ENCODE results near the gene FAM120A. TPM values are rescaled to one million over a fixed set of nuclear protein-coding genes. Genes with fewer than 3 reads are reported as not detected.

The FAM120A gene
- total and polyA plus RNA-seq, 4 donors: 28.3 to 91.0 (median 50.3) TPM

GRCh38 chr9:93565089-93565488 lies 113.6 kb downstream of the FAM120A start:
- TF ChIP-seq HNF4A (conservative IDR thresholded peaks at IDR 0.05) (no peak), NR2F2 (IDR thresholded peaks at IDR 0.05) (no peak), HNF4G (IDR thresholded peaks at IDR 0.05) (no peak), TAF1 (conservative IDR thresholded peaks at IDR 0.05) (no peak), MAX (IDR thresholded peaks at IDR 0.05) (no peak), JUND (IDR thresholded peaks at IDR 0.05) (no peak), FOXA2 (IDR thresholded peaks at IDR 0.05) (no peak), GABPA (IDR thresholded peaks at IDR 0.05 in 1 of 2, conservative IDR thresholded peaks at IDR 0.05 in 1 of 2) (no peak), ZBTB33 (IDR thresholded peaks at IDR 0.05) (no peak)
- no peaks in the 10 kb centered on the region for H3K27me3 ChIP-seq (ENCODE audit: control insufficient read depth in 4 of 4, insufficient read depth in 4 of 4, low read length in 3 of 4)
- no peaks in the 10 kb centered on the region for H3K9me3 ChIP-seq (ENCODE audit: control insufficient read depth in 4 of 4, low read length in 3 of 4)
- H3K4me1 ChIP-seq (ENCODE audit: control insufficient read depth in 4 of 4, insufficient read depth in 4 of 4, low read length in 3 of 4): peaks cover 3 to 14% (median 9%) of the 10 kb centered on the region in 4 donors
- peaks cover 5 to 30% (median 20%) of the 10 kb centered on the region in 4 donors for H3K36me3 ChIP-seq (ENCODE audit: control insufficient read depth in 4 of 4, insufficient read depth in 3 of 4, low read depth in 1 of 4, low read length in 3 of 4)
- 92% methylated on average over 4 of the region's 4 CpGs for WGBS
- no peak overlapping the region for H3K27ac ChIP-seq (ENCODE audit: low read depth in 1 of 2, low read length in 2 of 2)
- H3K9ac ChIP-seq (ENCODE audit: low read depth in 1 of 2, low read length in 2 of 2): no peak overlapping the region
- no peak for DNase-seq (ENCODE audit: low spot score)
- H3K4me3 ChIP-seq (ENCODE audit: low read depth in 1 of 3, low read length in 3 of 3): no peak overlapping the region

DNA sequence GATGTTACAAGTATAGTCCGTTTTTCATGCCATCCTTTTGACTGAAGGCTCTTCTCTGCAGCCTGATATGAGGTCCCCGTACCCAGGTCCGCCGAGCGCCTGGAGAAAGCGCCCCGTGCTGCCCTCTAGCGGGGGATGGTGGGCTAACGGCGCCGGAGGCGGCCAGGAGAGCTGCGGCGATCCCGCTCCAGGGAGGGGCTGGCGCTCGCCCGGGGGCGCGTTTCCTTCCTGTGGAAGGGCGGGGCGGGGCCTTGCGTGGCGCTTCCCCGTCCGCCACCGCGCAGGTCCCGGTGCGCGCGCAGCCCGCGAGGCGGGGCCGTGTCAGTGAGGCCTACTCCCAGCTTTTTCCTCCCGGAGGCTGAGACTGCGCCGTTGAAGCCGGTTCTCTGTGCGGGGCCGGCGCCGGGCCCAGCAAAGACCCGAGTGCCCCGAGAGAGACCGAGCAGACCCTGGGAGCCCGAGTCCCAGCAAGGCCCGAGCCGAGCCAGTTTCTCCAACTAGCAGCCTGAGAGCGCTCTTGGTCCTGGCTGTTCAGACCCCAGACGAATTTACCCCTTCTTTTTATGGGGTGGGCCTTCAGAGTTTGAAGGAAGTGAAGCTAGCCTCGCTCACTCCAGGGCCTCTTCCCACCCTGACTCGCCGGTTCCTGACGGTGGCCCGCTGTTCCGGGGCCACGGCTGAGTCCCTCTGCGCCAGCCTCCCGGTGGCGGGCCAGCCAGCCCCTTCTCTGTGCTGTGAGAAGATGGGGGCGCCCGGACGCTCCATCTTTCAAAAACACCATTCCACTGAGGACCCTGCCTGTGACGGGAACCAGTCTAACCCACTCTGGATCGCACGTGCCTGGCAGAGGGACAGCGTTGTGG lies 115.2 kb downstream of the FAM120A start:
- Histone ChIP-seq H3K9me3 (ENCODE audit: control insufficient read depth in 4 of 4, low read length in 3 of 4) (peaks cover 0 to 4% (median 0%) of the 10 kb centered on the region in 4 donors), H3K9ac (ENCODE audit: low read depth in 1 of 2, low read length in 2 of 2) (peak overlapping the region; percentile 75 to 90), H3K4me3 (ENCODE audit: low read depth in 1 of 3, low read length in 3 of 3) (peak overlapping the region; percentile 49 to 68 (median 67)), H3K36me3 (ENCODE audit: control insufficient read depth in 4 of 4, insufficient read depth in 3 of 4, low read depth in 1 of 4, low read length in 3 of 4) (peaks cover 5 to 27% (median 20%) of the 10 kb centered on the region in 4 donors), H3K27ac (ENCODE audit: low read depth in 1 of 2, low read length in 2 of 2) (peak overlapping the region; percentile 85 to 87), H3K4me1 (ENCODE audit: control insufficient read depth in 4 of 4, insufficient read depth in 4 of 4, low read length in 3 of 4) (peaks cover 3 to 14% (median 9%) of the 10 kb centered on the region in 4 donors), H3K27me3 (ENCODE audit: control insufficient read depth in 4 of 4, insufficient read depth in 4 of 4, low read length in 3 of 4) (no peaks in the 10 kb centered on the region)
- WGBS: 3% methylated on average over 69 of the region's 69 CpGs
- TF ChIP-seq GABPA (IDR thresholded peaks at IDR 0.05 in 1 of 2, conservative IDR thresholded peaks at IDR 0.05 in 1 of 2) (peak in 1 of 2 donors; percentile 84), REST (IDR thresholded peaks at IDR 0.05) (peak; percentile 70), RAD21 (IDR thresholded peaks at IDR 0.05) (peak; percentile 86 to 88), TAF1 (conservative IDR thresholded peaks at IDR 0.05) (peak; percentile 41), MAX (IDR thresholded peaks at IDR 0.05) (peak; percentile 11), JUND (IDR thresholded peaks at IDR 0.05) (no peak), SP1 (IDR thresholded peaks at IDR 0.05) (peak; percentile 51), ZBTB33 (IDR thresholded peaks at IDR 0.05) (no peak), RXRA (IDR thresholded peaks at IDR 0.05) (no peak), FOXA2 (IDR thresholded peaks at IDR 0.05) (peak; percentile 23), EGR1 (IDR thresholded peaks at IDR 0.05; ENCODE audit: low read depth in 2 of 2) (peak; percentile 31 to 58), HNF4A (conservative IDR thresholded peaks at IDR 0.05) (peak in 1 of 2 donors; percentile 44), NR2F2 (IDR thresholded peaks at IDR 0.05) (no peak), HNF4G (IDR thresholded peaks at IDR 0.05) (no peak), YY1 (IDR thresholded peaks at IDR 0.05) (peak; percentile 46)
- TF ChIP-seq, protein P1, sequence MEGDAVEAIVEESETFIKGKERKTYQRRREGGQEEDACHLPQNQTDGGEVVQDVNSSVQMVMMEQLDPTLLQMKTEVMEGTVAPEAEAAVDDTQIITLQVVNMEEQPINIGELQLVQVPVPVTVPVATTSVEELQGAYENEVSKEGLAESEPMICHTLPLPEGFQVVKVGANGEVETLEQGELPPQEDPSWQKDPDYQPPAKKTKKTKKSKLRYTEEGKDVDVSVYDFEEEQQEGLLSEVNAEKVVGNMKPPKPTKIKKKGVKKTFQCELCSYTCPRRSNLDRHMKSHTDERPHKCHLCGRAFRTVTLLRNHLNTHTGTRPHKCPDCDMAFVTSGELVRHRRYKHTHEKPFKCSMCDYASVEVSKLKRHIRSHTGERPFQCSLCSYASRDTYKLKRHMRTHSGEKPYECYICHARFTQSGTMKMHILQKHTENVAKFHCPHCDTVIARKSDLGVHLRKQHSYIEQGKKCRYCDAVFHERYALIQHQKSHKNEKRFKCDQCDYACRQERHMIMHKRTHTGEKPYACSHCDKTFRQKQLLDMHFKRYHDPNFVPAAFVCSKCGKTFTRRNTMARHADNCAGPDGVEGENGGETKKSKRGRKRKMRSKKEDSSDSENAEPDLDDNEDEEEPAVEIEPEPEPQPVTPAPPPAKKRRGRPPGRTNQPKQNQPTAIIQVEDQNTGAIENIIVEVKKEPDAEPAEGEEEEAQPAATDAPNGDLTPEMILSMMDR (IDR thresholded peaks at IDR 0.05; ENCODE audit: low read depth, low read length, missing input control): peak; percentile 95
- peak; percentile 100 for DNase-seq (ENCODE audit: low spot score)
